BE2C (cell line): ENCODE measurements around the gene OMA1.

Source experiments
- DNase-seq: peaks from one replicate; pipeline ENCODE4 v3.0.0-alpha.2; 2020
- H3K27me3 ChIP-seq: fragments of 250-450 bp; sonication (Bioruptor Pico); 2 replicates; pipeline ENCODE4 v1.5.1; 2020; ENCODE audit warnings: mild to moderate bottlenecking
- H3K36me3 ChIP-seq: fragments of 250-450 bp; sonication (Bioruptor Pico); 2 replicates; pipeline ENCODE4 v1.5.1; 2020; ENCODE audit warnings: mild to moderate bottlenecking
- H3K4me1 ChIP-seq: fragments of 250-450 bp; sonication (Bioruptor Pico); 2 replicates; pipeline ENCODE4 v1.5.1; 2020
- H3K4me3 ChIP-seq: 2 replicates; pipeline ENCODE4 v1.5.1; 2011; ENCODE audit warnings: low read depth, low read length
- H3K9me3 ChIP-seq: fragments of 250-450 bp; sonication (Bioruptor Pico); 2 replicates; pipeline ENCODE4 v1.5.1; 2020
- CTCF ChIP-seq: IDR thresholded peaks from 2 replicates; pipeline ENCODE4 v1.5.1; 2012; ENCODE audit warnings: mild to moderate bottlenecking, low read depth, low read length

Gene OMA1

GRCh38 chr1:58576325-58576726, 29.8 kb upstream of the OMA1 start:
- no peak overlapping the region for H3K4me3 ChIP-seq
- H3K9me3 ChIP-seq = no peaks in the 10 kb centered on the region
- TF ChIP-seq CTCF = no peak
- H3K36me3 ChIP-seq = no peaks in the 10 kb centered on the region
- H3K4me1 ChIP-seq = no peaks in the 10 kb centered on the region
- DNase-seq = no peak
- peaks cover 3% of the 10 kb centered on the region; the same call in 1 of the 2 replicates for H3K27me3 ChIP-seq

GRCh38 chr1:58575551-58576324, 29.2 kb upstream of the OMA1 start:
- peaks cover 3% of the 10 kb centered on the region; the same call in 1 of the 2 replicates for H3K27me3 ChIP-seq

GRCh38 chr1:58574816-58575215, 28.3 kb upstream of the OMA1 start:
- no peak for DNase-seq
- H3K9me3 ChIP-seq = no peaks in the 10 kb centered on the region
- H3K27me3 ChIP-seq = peaks cover 3% of the 10 kb centered on the region; the same call in 1 of the 2 replicates
- no peak overlapping the region for H3K4me3 ChIP-seq
- TF ChIP-seq CTCF = no peak
- no peaks in the 10 kb centered on the region for H3K4me1 ChIP-seq
- no peaks in the 10 kb centered on the region for H3K36me3 ChIP-seq

More at GRCh38 chr1:58575551-58576324, 29.2 kb upstream of the OMA1 start:
- Histone ChIP-seq H3K4me1 (no peaks in the 10 kb centered on the region), H3K36me3 (no peaks in the 10 kb centered on the region), H3K4me3 (no peak overlapping the region), H3K9me3 (no peaks in the 10 kb centered on the region)
- DNase-seq = no peak
- no peak for TF ChIP-seq CTCF

GRCh38 chr1:58573705-58574591, 27.4 kb upstream of the OMA1 start:
- no peak for DNase-seq
- no peak for TF ChIP-seq CTCF
- H3K4me1 ChIP-seq = no peaks in the 10 kb centered on the region
- H3K27me3 ChIP-seq = peaks cover 3% of the 10 kb centered on the region; the same call in 1 of the 2 replicates
- no peak overlapping the region for H3K4me3 ChIP-seq
- H3K36me3 ChIP-seq = no peaks in the 10 kb centered on the region
- no peaks in the 10 kb centered on the region for H3K9me3 ChIP-seq

GRCh38 chr1:58573138-58573537, 26.6 kb upstream of the OMA1 start:
- peaks cover 3% of the 10 kb centered on the region; the same call in 1 of the 2 replicates for H3K27me3 ChIP-seq
- no peak overlapping the region for H3K4me3 ChIP-seq
- no peak for DNase-seq
- no peaks in the 10 kb centered on the region for H3K4me1 ChIP-seq
- H3K36me3 ChIP-seq = no peaks in the 10 kb centered on the region
- TF ChIP-seq CTCF = no peak
- no peaks in the 10 kb centered on the region for H3K9me3 ChIP-seq
